Thymus (tissue), 11 donors: ENCODE measurements around the gene ZNF473. TPM values are rescaled to one million over a fixed set of nuclear protein-coding genes. Genes with fewer than 3 reads are reported as not detected.

Experiments
- DNase-seq, 9 donors: peaks; one replicate each; pipeline ENCODE4 v3.0.0-alpha.2; 2013; ENCODE audit warnings: low spot score in 9 of 9, low read depth in 6 of 9, missing footprints in 1 of 9
- H3K27ac ChIP-seq, 2 donors: one replicate each; pipeline ENCODE4 v1.5.1; 2013; ENCODE audit warnings: control low read depth in 1 of 2, low read depth in 1 of 2, low read length in 1 of 2, mild to moderate bottlenecking in 1 of 2, moderate library complexity in 1 of 2
- H3K27me3 ChIP-seq, 2 donors: one replicate each; pipeline ENCODE4 v1.5.1; 2013; ENCODE audit warnings: low read length in 1 of 2; ENCODE audit not compliant: control insufficient read depth in 2 of 2, insufficient read depth in 1 of 2
- H3K36me3 ChIP-seq, 2 donors: one replicate each; pipeline ENCODE4 v1.5.1; 2013; ENCODE audit warnings: low read length in 1 of 2, mild to moderate bottlenecking in 1 of 2, moderate library complexity in 1 of 2; ENCODE audit not compliant: control insufficient read depth in 2 of 2, insufficient read depth in 2 of 2
- H3K4me1 ChIP-seq, 2 donors: one replicate each; pipeline ENCODE4 v1.5.1; 2013; ENCODE audit warnings: low read length in 2 of 2; ENCODE audit not compliant: control insufficient read depth in 2 of 2, insufficient read depth in 2 of 2
- H3K4me3 ChIP-seq, 2 donors: one replicate each; pipeline ENCODE4 v1.5.1; 2013; ENCODE audit warnings: low read length in 2 of 2, control low read depth in 1 of 2, mild to moderate bottlenecking in 1 of 2
- H3K9me3 ChIP-seq, 2 donors: one replicate each; pipeline ENCODE4 v1.5.1; 2013; ENCODE audit warnings: low read length in 1 of 2, mild to moderate bottlenecking in 1 of 2; ENCODE audit not compliant: control insufficient read depth in 2 of 2, insufficient read depth in 1 of 2
- WGBS: extraction: QIAGEN DNeasy Blood & Tissue Kit; methylation state at CpG from one replicate; pipeline ENCODE4 v1.1.7; 2013; 5-methylcytosine and 5-hydroxymethylcytosine counted together
- polyA plus RNA-seq: library from polyadenylated mRNA; stranded (reverse); fragments of 200-250 nt; gene quantifications from one replicate; pipeline ENCODE4 v1.2.3, GENCODE V29; 2013
- total RNA-seq: library from RNA; stranded (reverse); fragments of 120-200 nt; gene quantifications from one replicate; pipeline ENCODE4 v1.2.4, GENCODE V29; 2013
- donor health status: healthy.

The ZNF473 gene
- total and polyA plus RNA-seq, 2 donors = 2.5 to 5.7 TPM

DNA sequence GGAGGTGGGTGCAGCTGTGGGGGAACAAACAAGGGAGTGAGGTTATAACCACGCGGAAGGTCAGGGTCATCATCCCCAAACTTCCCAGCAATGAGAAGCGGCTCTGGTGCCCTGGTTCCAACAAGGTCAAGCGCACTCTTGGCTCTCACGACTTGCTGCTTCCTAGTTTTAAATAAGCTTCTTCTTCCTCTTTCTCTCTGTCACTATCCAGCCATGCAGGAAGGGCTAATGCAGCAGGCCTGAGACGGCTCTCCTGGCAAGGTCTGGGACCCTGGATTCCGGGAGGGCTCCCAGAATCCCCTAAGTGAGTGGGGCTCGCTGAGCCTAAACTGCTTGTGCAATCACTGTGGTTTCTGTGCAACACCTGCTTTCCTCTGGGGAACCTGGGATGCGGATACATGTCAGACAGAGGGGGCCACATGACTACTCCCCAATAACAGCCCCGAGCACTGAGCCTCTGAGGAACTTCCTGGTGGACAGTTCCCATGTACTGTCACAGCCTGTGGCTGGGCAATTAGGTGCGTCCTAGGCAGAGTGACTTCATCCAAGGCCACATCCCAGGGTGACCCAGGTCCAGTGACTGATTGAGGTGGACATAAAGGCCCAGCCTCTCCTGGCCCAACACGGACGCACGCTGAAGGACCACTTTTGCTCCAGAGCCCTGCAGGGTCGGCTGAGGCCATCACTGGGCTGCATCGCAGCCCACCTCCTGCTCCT lies 24.8 kb upstream of the ZNF473 start:
- Histone ChIP-seq H3K4me3 (no peak overlapping the region), H3K4me1 (no peaks in the 10 kb centered on the region), H3K36me3 (peaks cover 79 to 90% of the 10 kb centered on the region in 2 donors), H3K9me3 (no peaks in the 10 kb centered on the region), H3K27me3 (no peaks in the 10 kb centered on the region), H3K27ac (no peak overlapping the region)
- no peak for DNase-seq
- 96% methylated on average over 16 of the region's 16 CpGs for WGBS

DNA sequence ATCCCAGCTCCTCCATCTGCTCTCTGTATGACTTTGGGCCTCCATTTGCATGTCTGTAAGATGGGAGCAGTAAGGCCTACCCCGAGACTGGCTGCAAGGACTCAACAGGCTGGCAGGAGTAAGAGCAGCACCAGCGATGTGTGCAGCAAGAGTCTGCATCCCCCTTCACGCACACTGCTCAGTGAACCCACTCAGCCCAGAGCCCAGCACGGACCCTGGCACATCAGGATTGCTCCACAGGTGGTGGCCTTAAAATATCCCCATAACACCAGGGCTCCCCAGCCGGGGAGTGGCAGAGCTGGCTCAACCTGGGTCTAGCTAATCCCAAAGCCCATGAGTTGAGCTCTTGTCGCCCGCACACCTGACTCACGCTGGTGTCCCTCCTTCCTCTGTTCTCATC lies 24.0 kb upstream of the ZNF473 start:
- Histone ChIP-seq H3K4me3 (no peak overlapping the region), H3K27me3 (no peaks in the 10 kb centered on the region), H3K9me3 (no peaks in the 10 kb centered on the region), H3K36me3 (peaks cover 79 to 88% of the 10 kb centered on the region in 2 donors), H3K4me1 (no peaks in the 10 kb centered on the region), H3K27ac (no peak overlapping the region)
- DNase-seq = no peak
- 97% methylated on average over 8 of the region's 8 CpGs for WGBS

DNA sequence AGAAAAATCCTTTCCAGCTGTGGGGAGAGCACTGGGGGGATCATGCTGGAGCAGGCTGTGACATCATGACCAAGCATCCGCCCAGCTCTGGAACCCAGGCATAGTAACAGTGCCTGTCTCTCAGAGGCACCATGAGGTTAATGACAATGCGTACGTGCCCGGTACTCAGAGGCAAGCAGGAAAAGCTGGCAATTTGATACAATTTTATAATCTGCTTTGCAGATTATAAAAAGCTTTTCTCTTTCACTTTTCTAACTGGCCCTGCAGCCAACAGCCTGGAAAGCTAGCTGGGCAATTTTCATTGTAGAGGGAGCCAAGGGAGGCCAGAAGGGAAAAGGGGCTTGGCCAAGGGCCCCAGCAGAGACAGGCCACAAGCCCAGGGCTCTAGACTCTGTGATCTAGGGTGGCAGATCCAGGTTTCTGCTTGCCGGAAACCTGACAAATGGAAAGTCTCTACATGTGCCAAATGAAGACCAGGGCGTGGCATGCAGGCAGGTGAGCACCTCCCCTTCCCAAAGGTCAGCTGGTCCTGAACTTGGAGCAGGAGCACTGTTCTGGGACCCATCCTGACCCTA lies 23.3 kb upstream of the ZNF473 start:
- H3K27ac ChIP-seq = no peak overlapping the region
- no peaks in the 10 kb centered on the region for H3K4me1 ChIP-seq
- 98% methylated on average over 6 of the region's 6 CpGs for WGBS
- H3K9me3 ChIP-seq = no peaks in the 10 kb centered on the region
- no peak overlapping the region for H3K4me3 ChIP-seq
- DNase-seq = no peak
- H3K27me3 ChIP-seq = no peaks in the 10 kb centered on the region
- peaks cover 79 to 88% of the 10 kb centered on the region in 2 donors for H3K36me3 ChIP-seq

DNA sequence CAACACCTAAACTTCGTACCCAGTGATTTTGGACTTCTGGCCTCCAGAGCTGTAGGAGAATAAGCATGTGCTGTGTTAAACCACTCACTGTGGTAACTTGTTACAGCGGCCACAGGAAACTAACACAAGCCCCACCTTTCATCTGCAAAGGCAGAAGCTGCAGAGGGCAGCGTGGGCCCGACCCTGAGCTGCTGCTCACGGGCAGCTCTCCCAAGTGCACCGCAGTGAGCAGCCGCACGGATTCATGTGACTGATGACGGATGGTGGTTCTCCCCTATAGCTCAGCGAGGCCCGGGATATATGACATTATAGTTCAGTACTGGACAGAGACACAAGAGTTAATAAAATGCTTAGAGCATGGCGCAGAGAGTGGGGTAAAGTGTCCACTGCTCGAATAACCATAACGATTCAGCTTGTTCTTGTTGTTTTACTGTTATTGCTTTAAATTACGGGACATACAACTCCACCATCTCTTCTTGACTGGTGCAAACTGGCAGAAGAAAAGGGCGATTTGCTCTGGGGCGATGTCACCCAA lies 22.5 kb upstream of the ZNF473 start:
- peaks cover 81 to 90% of the 10 kb centered on the region in 2 donors for H3K36me3 ChIP-seq
- H3K27me3 ChIP-seq = no peaks in the 10 kb centered on the region
- H3K27ac ChIP-seq = no peak overlapping the region
- H3K4me3 ChIP-seq = no peak overlapping the region
- WGBS = 97% methylated on average over 17 of the region's 17 CpGs
- H3K4me1 ChIP-seq = no peaks in the 10 kb centered on the region
- H3K9me3 ChIP-seq = no peaks in the 10 kb centered on the region
- no peak for DNase-seq

DNA sequence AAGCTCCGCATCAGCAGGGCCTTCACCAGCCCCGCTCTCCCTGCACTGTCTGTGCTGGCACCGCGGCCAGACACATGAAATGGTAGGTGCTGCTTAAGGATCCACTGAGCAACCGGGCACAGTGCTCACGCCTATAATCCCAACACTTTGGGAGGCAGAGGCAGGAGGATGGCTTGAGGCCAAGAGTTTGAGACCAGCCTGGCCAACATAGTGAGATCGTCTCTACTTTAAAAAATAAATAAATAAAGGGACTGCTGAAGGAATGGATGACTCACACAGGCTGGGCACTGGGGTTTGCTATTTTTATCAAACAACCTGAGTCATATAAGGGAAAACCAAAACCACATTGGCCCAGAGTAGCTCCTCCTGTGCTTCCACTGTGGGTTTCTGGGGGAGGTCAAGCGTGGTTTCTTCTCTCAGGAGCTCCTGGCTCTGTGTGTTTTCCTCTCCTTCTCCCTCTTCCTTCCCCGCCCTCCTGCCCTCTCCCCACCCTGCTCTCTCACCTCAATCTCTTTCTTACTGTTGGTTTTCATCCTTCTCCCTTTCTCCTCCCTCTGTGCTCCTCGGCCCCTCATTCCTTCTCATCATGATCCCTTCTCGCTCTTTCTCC lies 21.9 kb upstream of the ZNF473 start:
- H3K27ac ChIP-seq = no peak overlapping the region
- H3K36me3 ChIP-seq = peaks cover 83 to 92% of the 10 kb centered on the region in 2 donors
- no peaks in the 10 kb centered on the region for H3K9me3 ChIP-seq
- DNase-seq = no peak
- H3K27me3 ChIP-seq = no peaks in the 10 kb centered on the region
- no peaks in the 10 kb centered on the region for H3K4me1 ChIP-seq
- 77% methylated on average over 11 of the region's 11 CpGs for WGBS
- H3K4me3 ChIP-seq = no peak overlapping the region

DNA sequence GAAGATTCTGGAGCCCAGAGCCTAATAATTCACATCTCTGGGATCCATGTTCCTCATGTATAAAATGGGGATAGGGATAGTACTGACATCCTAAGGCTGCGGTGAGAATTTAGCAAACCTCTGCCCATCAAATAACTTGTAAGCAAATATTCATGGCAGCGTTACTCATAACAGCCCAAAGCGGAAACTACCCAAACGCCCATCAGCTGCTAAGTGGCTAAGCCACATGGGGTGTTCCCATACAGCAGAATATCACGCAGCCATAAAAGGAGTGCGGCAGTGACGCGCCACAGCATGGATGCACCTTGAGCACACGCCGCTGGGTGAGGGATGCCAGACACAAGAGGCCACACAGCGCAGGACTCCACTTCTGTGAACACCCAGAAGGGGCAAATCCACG lies 20.4 kb upstream of the ZNF473 start:
- H3K4me1 ChIP-seq = no peaks in the 10 kb centered on the region
- H3K36me3 ChIP-seq = peaks cover 76 to 83% of the 10 kb centered on the region in 2 donors
- DNase-seq = no peak
- 98% methylated on average over 12 of the region's 12 CpGs for WGBS
- no peak overlapping the region for H3K27ac ChIP-seq
- H3K9me3 ChIP-seq = no peaks in the 10 kb centered on the region
- H3K4me3 ChIP-seq = no peak overlapping the region
- no peaks in the 10 kb centered on the region for H3K27me3 ChIP-seq

DNA sequence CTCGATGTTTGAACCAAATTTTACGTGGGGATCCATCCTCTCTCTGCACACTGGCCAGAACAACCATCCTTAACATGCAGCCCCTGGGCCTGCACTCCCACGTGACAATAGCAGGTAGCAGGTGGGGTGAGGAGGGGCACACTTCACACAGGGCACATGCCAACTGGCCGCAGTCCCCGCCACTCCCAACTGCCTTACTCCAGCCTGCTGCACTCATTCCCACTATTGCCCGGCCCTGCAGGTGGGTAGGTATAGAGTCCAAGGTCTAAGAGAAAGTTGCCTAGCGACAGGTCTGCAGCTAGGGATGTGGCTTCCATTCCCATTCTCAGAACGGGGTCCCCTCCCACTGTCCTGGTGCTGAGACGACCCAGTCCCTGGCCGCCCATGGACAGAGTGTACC lies 18.6 kb upstream of the ZNF473 start:
- H3K9me3 ChIP-seq = no peaks in the 10 kb centered on the region
- DNase-seq = no peak
- WGBS = 88% methylated on average over 10 of the region's 10 CpGs
- H3K27me3 ChIP-seq = no peaks in the 10 kb centered on the region
- H3K36me3 ChIP-seq = peaks cover 66 to 68% of the 10 kb centered on the region in 2 donors
- H3K4me3 ChIP-seq = no peak overlapping the region
- no peak overlapping the region for H3K27ac ChIP-seq
- H3K4me1 ChIP-seq = no peaks in the 10 kb centered on the region

DNA sequence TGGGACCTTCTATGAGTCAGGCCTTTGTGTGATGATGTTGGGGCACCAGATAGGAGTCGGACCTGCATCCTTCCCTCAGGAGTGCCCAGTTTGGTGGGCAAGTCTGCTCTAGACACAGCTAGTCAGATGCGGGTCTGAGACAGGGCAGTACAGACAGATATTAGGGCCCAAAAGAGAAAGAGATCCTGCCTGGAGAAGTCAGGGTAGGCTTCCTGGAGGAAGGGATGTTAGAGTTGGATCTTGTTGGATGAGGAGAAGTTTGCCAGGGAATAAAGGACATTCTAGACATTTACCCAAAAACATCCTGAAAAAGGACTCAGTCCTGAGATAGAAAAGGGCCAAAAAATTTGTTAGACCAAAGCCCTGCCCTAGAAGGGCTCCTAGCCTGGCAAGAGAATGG lies 17.9 kb upstream of the ZNF473 start:
- DNase-seq = no peak
- WGBS = 98% methylated on average over 2 of the region's 2 CpGs

DNA sequence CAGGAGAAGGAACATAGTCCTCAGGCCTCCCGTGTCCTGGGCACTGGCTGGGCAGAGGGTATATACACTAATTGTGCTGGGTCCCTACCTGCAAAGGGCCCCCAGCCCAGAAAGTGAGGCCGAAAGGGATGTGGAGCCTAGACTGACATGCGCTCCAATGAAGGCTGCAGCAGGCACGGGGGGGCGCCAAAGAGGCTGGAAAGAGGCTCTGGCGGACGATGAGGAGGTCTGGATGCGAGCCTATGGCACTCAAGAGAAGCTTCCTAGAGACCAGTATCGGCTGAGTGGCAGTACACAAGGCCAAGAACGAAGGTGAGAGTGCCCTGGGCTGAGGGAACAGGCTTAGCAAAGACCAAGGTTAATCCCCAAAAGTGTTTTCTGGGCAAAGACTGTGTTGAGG lies 17.3 kb upstream of the ZNF473 start:
- no peaks in the 10 kb centered on the region for H3K27me3 ChIP-seq
- H3K4me3 ChIP-seq = no peak overlapping the region
- no peak for DNase-seq
- H3K4me1 ChIP-seq = no peaks in the 10 kb centered on the region
- 91% methylated on average over 10 of the region's 10 CpGs for WGBS
- H3K36me3 ChIP-seq = peaks cover 61 to 62% of the 10 kb centered on the region in 2 donors
- H3K27ac ChIP-seq = no peak overlapping the region
- H3K9me3 ChIP-seq = no peaks in the 10 kb centered on the region

More for the DNA sequence above, 17.9 kb upstream of the ZNF473 start:
- no peak overlapping the region for H3K4me3 ChIP-seq
- peaks cover 61 to 62% of the 10 kb centered on the region in 2 donors for H3K36me3 ChIP-seq
- H3K27ac ChIP-seq = no peak overlapping the region
- H3K27me3 ChIP-seq = no peaks in the 10 kb centered on the region
- no peaks in the 10 kb centered on the region for H3K9me3 ChIP-seq
- H3K4me1 ChIP-seq = no peaks in the 10 kb centered on the region
